HepG2 (cell line): ENCODE data around the gene TARDBP. TPM values are rescaled to one million over a fixed set of nuclear protein-coding genes. Genes with fewer than 3 reads are reported as not detected.

Source experiments
- ARID4A ChIP-seq: sonication (generic); formaldehyde crosslinking; IDR thresholded peaks from 2 replicates; pipeline ENCODE4 v1.5.0; 2020; ENCODE audit warnings: mild to moderate bottlenecking, missing genetic modification reagents, borderline replicate concordance
- FOSL1 ChIP-seq: sonication (generic); formaldehyde crosslinking; IDR thresholded peaks from 2 replicates; pipeline ENCODE4 v1.9.0; 2021; ENCODE audit warnings: missing genetic modification reagents, borderline replicate concordance
- GABPB1 ChIP-seq: IDR thresholded peaks from 2 replicates; pipeline ENCODE4 v1.6.1; 2016; ENCODE audit warnings: mild to moderate bottlenecking, missing genetic modification reagents, moderate library complexity, missing compliant biosample characterization
- HINFP ChIP-seq: sonication (generic); formaldehyde crosslinking; IDR thresholded peaks from 2 replicates; pipeline ENCODE4 v1.4.0; 2020; ENCODE audit warnings: low read depth, mild to moderate bottlenecking, missing genetic modification reagents
- MXD3 ChIP-seq: IDR thresholded peaks from 2 replicates; pipeline ENCODE4 v1.6.1; 2016; ENCODE audit warnings: mild to moderate bottlenecking, missing biosample characterization, missing genetic modification reagents
- PCBP1 ChIP-seq: fragments of 200-400 bp; formaldehyde crosslinking; IDR thresholded peaks from 2 replicates; pipeline ENCODE4 v1.6.1; 2017; ENCODE audit warnings: mild to moderate bottlenecking, low read depth, low read length, borderline replicate concordance
- PCBP2 ChIP-seq: fragments of 200-400 bp; formaldehyde crosslinking; optimal IDR thresholded peaks from 2 replicates; pipeline ENCODE3; 2018; ENCODE audit warnings: low read length, low read depth; ENCODE audit not compliant: poor library complexity, severe bottlenecking
- POLR2G ChIP-seq: fragments of 200-400 bp; formaldehyde crosslinking; IDR thresholded peaks from 2 replicates; pipeline ENCODE4 v1.6.1; 2018; ENCODE audit warnings: mild to moderate bottlenecking, low read depth, low read length, moderate library complexity
- RBFOX2 ChIP-seq: fragments of 200-400 bp; formaldehyde crosslinking; IDR thresholded peaks from 2 replicates; pipeline ENCODE4 v1.6.1; 2017; ENCODE audit warnings: low read depth, mild to moderate bottlenecking, low read length
- RORA ChIP-seq: sonication (generic); formaldehyde crosslinking; IDR thresholded peaks from 2 replicates; pipeline ENCODE4 v1.5.0; 2020; ENCODE audit warnings: mild to moderate bottlenecking, missing genetic modification reagents, moderate library complexity
- TFDP2 ChIP-seq: sonication (generic); formaldehyde crosslinking; IDR thresholded peaks from 2 replicates; pipeline ENCODE4 v1.4.0; 2020; ENCODE audit warnings: missing genetic modification reagents
- TP53 ChIP-seq: sonication (generic); formaldehyde crosslinking; conservative IDR thresholded peaks from 2 replicates; pipeline ENCODE4 v1.4.0; 2020; ENCODE audit warnings: missing genetic modification reagents
- YY1 ChIP-seq: IDR thresholded peaks from 2 replicates; pipeline ENCODE4 v1.6.1; 2011; ENCODE audit warnings: low read length, low read depth, moderate library complexity, mild to moderate bottlenecking; ENCODE audit not compliant: insufficient read depth, insufficient replicate concordance
- ZNF451 ChIP-seq: sonication (generic); formaldehyde crosslinking; IDR thresholded peaks from 2 replicates; pipeline ENCODE4 v1.5.0; 2020; ENCODE audit warnings: mild to moderate bottlenecking, missing genetic modification reagents
- ZNF672 ChIP-seq: sonication (generic); formaldehyde crosslinking; IDR thresholded peaks from 2 replicates; pipeline ENCODE4 v1.8.1; 2022; ENCODE audit warnings: missing genetic modification reagents
- polyA plus RNA-seq, 8 experiments: library from polyadenylated mRNA; depleted of rRNA in 3 of 8; stranded (reverse) in 7 of 8; unstranded in 1 of 8; fragments of >200 nt; fragmentation: Illumina TruSeq in 4 of 8; extraction: Trizol in 4 of 8; gene quantifications; 2 replicates each; pipeline versions ENCODE4 v1.2.1 to v1.2.3, GENCODE V29; 2011 to 2016; ENCODE audit warnings: low read depth in 4 of 8, missing spikeins in 1 of 8, mixed read lengths in 1 of 8; ENCODE audit not compliant: insufficient read depth in 1 of 8
- total RNA-seq, 5 experiments: library from RNA; depleted of rRNA; stranded (reverse); fragments of >200 nt; fragmentation: Illumina TruSeq; extraction: Trizol; gene quantifications; 2 replicates each; pipeline ENCODE4 v1.2.3, GENCODE V29; 2016; ENCODE audit warnings: low read depth in 1 of 5

TARDBP gene
- total and polyA plus RNA-seq, 2 of the 13 experiments (the other 11 are each of a cell fraction or from before 2014, with no cell fraction given), result 62.4 to 93.0 TPM

GRCh38 chr1:11059968-11060830 is 47.7 kb downstream of the TARDBP start, which contains the start of gene SRM (continued):
- TF ChIP-seq ZNF451 (CRISPR knock-in tag) (0 out of 2 replicates have a peak, but pooled peaks have one; percentile 12), TFDP2 (CRISPR knock-in tag) (0 out of 2 replicates have a peak, but pooled peaks have one; percentile 15), PCBP2 (no peak), GABPB1 (CRISPR knock-in tag) (peak; percentile 75; the same call in 1 of the 2 replicates), ARID4A (CRISPR knock-in tag) (peak; percentile 57; the same call in 1 of the 2 replicates), PCBP1 (no peak), TP53 (CRISPR knock-in tag) (0 out of 2 replicates have a peak, but pooled peaks have one; percentile 21), YY1 (peak; percentile 70), RORA (CRISPR knock-in tag) (0 out of 2 replicates have a peak, but pooled peaks have one; percentile 62), ZNF672 (CRISPR knock-in tag) (0 out of 2 replicates have a peak, but pooled peaks have one; percentile 27), FOSL1 (no peak), POLR2G (peak; percentile 86), RBFOX2 (peak; percentile 80), MXD3 (CRISPR knock-in tag) (peak; percentile 63), HINFP (CRISPR knock-in tag) (no peak)
